ENCODE data around the gene TRIP11.

Gene TRIP11

DNA sequence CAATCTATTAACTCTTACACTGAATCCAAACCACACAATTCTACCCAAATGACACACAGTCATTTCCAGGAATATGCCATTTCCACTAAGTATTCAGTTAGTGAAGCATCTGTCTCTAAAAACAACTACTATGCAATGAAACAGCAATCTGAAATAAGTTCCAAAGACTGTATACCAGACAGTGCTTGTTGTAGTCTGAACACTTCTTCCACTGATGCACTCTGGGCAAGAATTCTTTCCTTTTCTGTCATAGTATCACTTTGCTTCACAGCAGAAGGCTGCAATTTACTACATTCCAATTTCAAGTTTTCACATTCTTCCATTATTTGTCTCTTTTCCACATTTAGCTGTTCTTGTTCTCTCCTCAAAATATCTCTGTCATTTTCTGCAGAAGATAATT, 25.8 kb downstream of the TRIP11 start:
- H3K27me3 ChIP-seq (ENCODE audit: control insufficient read depth in 5 of 5, insufficient read depth in 4 of 5, low read length in 5 of 5) = no peaks in the 10 kb centered on the region
- no peaks in the 10 kb centered on the region for H3K4me1 ChIP-seq (ENCODE audit: control insufficient read depth in 5 of 5, insufficient read depth in 5 of 5, low read length in 5 of 5)
- H3K4me3 ChIP-seq (ENCODE audit: low read depth in 1 of 5, low read length in 5 of 5) = no peak overlapping the region
- H3K9me3 ChIP-seq (ENCODE audit: control insufficient read depth in 5 of 5, low read length in 5 of 5) = no peaks in the 10 kb centered on the region
- H3K9ac ChIP-seq (ENCODE audit: low read length in 5 of 5) = no peak overlapping the region
- no peak overlapping the region for H3K27ac ChIP-seq (ENCODE audit: low read depth, low read length)
- H3K36me3 ChIP-seq (ENCODE audit: control insufficient read depth in 5 of 5, insufficient read depth in 5 of 5, low read length in 5 of 5) = peaks cover 35 to 60% (median 38%) of the 10 kb centered on the region in 5 donors

DNA sequence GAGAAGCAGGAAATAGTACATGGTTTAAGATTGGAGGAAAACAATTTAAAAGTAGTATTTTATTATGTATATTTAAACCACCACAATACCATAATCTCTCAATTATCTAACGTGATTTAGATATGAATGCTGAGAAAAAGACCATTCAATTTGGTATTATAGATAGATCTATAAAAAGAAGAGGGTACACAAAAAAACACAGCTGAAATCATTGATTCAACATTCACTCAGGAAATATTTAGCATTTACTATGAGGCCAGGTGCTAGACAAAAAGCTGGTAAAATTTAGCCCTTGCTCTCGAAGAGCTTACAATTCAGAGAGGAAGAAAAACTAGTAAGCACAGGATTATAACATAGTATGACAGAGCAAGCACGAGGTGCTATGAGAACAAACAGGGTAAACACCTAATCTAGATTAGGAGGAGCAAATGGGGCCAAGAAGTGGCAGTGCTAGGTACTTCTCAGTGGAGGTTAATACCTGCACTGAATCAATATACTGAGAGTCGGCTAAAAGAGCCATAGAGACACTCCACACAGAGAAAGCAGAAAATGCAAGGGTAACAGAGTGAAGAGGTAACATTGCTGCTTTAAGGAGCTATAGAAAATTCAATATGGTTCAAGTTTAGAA, 27.6 kb downstream of the TRIP11 start:
- H3K9ac ChIP-seq (ENCODE audit: low read length in 5 of 5) = no peak overlapping the region
- H3K27ac ChIP-seq (ENCODE audit: low read depth, low read length) = no peak overlapping the region
- H3K4me3 ChIP-seq (ENCODE audit: low read depth in 1 of 5, low read length in 5 of 5) = no peak overlapping the region
- H3K36me3 ChIP-seq (ENCODE audit: control insufficient read depth in 5 of 5, insufficient read depth in 5 of 5, low read length in 5 of 5) = peaks cover 38 to 67% (median 51%) of the 10 kb centered on the region in 5 donors
- no peaks in the 10 kb centered on the region for H3K27me3 ChIP-seq (ENCODE audit: control insufficient read depth in 5 of 5, insufficient read depth in 4 of 5, low read length in 5 of 5)
- no peaks in the 10 kb centered on the region for H3K4me1 ChIP-seq (ENCODE audit: control insufficient read depth in 5 of 5, insufficient read depth in 5 of 5, low read length in 5 of 5)
- no peaks in the 10 kb centered on the region for H3K9me3 ChIP-seq (ENCODE audit: control insufficient read depth in 5 of 5, low read length in 5 of 5)

DNA sequence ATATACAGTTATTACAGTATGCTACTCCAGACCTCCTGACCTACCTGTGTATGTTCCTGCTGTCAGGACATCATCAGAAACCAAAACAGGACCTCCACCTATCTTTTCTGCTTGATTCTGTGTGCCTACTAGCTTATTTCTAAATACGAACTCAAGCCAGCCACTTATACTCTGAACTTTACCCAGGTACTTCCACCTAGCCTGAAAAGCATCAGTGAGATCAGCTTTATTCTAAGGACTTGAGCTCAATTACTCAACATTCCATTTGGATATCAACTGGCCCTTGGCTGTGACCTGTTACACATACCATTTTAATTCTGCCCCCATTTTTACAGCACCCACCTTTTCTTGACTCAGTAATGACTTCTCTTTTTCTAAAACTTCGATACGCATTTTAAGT, 29.2 kb downstream of the TRIP11 start:
- H3K9me3 ChIP-seq (ENCODE audit: control insufficient read depth in 5 of 5, low read length in 5 of 5) = no peaks in the 10 kb centered on the region
- no peaks in the 10 kb centered on the region for H3K27me3 ChIP-seq (ENCODE audit: control insufficient read depth in 5 of 5, insufficient read depth in 4 of 5, low read length in 5 of 5)
- no peak overlapping the region for H3K4me3 ChIP-seq (ENCODE audit: low read depth in 1 of 5, low read length in 5 of 5)
- H3K27ac ChIP-seq (ENCODE audit: low read depth, low read length) = no peak overlapping the region
- H3K4me1 ChIP-seq (ENCODE audit: control insufficient read depth in 5 of 5, insufficient read depth in 5 of 5, low read length in 5 of 5) = no peaks in the 10 kb centered on the region
- no peak overlapping the region for H3K9ac ChIP-seq (ENCODE audit: low read length in 5 of 5)
- peaks cover 37 to 67% (median 46%) of the 10 kb centered on the region in 5 donors for H3K36me3 ChIP-seq (ENCODE audit: control insufficient read depth in 5 of 5, insufficient read depth in 5 of 5, low read length in 5 of 5)

DNA sequence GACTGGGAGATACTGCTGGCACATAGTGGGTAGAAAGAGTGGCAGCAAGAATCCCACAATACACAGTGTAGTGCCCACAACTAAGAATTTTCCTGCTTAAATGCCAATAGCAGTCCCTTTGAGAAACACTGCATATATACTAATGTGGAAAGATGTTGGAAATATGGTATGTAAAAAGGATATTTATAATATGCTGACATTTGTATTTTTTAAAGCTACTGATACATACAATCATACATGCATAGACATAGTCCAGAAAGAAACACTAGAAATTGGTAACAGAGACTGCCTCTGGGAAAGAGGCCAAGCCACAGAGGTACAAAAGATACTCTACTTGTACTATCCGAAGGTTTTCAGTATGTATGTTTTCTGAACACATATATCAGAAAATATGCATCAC, 30.3 kb downstream of the TRIP11 start:
- peaks cover 38 to 68% (median 55%) of the 10 kb centered on the region in 5 donors for H3K36me3 ChIP-seq (ENCODE audit: control insufficient read depth in 5 of 5, insufficient read depth in 5 of 5, low read length in 5 of 5)
- no peak overlapping the region for H3K4me3 ChIP-seq (ENCODE audit: low read depth in 1 of 5, low read length in 5 of 5)
- no peaks in the 10 kb centered on the region for H3K4me1 ChIP-seq (ENCODE audit: control insufficient read depth in 5 of 5, insufficient read depth in 5 of 5, low read length in 5 of 5)
- no peak overlapping the region for H3K9ac ChIP-seq (ENCODE audit: low read length in 5 of 5)
- no peaks in the 10 kb centered on the region for H3K9me3 ChIP-seq (ENCODE audit: control insufficient read depth in 5 of 5, low read length in 5 of 5)
- H3K27me3 ChIP-seq (ENCODE audit: control insufficient read depth in 5 of 5, insufficient read depth in 4 of 5, low read length in 5 of 5) = no peaks in the 10 kb centered on the region
- no peak overlapping the region for H3K27ac ChIP-seq (ENCODE audit: low read depth, low read length)

DNA sequence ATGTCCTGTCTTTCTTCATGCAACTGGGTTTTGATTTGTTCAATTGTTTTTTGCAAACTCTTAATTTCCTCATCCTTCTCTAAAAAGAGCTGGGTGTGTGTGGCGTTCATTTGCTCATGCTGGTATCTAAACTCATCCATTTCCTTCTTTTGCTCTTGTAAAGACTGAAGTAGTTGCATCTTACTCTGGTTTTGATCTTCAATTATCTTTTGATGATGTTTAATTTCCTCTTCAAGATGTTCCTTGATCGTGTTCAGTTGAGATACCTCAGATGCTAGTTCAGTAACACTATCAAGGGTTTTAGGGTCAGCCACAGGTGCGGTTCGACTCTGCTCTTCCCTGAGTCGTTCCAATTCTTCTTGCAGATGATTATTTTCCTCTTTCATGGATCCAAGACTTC, 34.8 kb downstream of the TRIP11 start:
- H3K4me3 ChIP-seq (ENCODE audit: low read depth in 1 of 5, low read length in 5 of 5) = no peak overlapping the region
- no peaks in the 10 kb centered on the region for H3K27me3 ChIP-seq (ENCODE audit: control insufficient read depth in 5 of 5, insufficient read depth in 4 of 5, low read length in 5 of 5)
- no peak overlapping the region for H3K9ac ChIP-seq (ENCODE audit: low read length in 5 of 5)
- no peaks in the 10 kb centered on the region for H3K9me3 ChIP-seq (ENCODE audit: control insufficient read depth in 5 of 5, low read length in 5 of 5)
- peaks cover 23 to 46% (median 41%) of the 10 kb centered on the region in 5 donors for H3K36me3 ChIP-seq (ENCODE audit: control insufficient read depth in 5 of 5, insufficient read depth in 5 of 5, low read length in 5 of 5)
- peaks cover 0 to 3% (median 0%) of the 10 kb centered on the region in 5 donors for H3K4me1 ChIP-seq (ENCODE audit: control insufficient read depth in 5 of 5, insufficient read depth in 5 of 5, low read length in 5 of 5)
- no peak overlapping the region for H3K27ac ChIP-seq (ENCODE audit: low read depth, low read length)

DNA sequence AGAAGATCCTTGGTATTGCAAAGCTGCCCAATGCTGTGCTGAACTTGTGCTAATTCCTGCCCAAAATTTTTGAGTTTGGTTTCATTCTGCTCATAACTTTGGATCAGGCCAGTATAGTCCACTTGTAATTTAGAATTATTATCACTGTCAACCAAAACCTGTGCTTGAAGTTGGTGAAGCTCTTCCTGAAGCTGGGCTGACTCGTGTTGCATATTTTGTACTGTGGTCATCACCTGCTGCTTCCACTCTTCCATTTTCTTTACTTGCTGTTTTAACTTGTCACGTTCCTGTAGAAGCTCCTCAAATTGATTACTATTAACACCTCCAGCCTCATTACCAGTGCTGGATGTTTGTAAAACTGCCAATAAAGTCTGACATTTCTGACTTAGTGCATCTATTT, 35.8 kb downstream of the TRIP11 start:
- Histone ChIP-seq H3K27me3 (ENCODE audit: control insufficient read depth in 5 of 5, insufficient read depth in 4 of 5, low read length in 5 of 5) (no peaks in the 10 kb centered on the region), H3K9ac (ENCODE audit: low read length in 5 of 5) (no peak overlapping the region), H3K27ac (ENCODE audit: low read depth, low read length) (no peak overlapping the region), H3K9me3 (ENCODE audit: control insufficient read depth in 5 of 5, low read length in 5 of 5) (no peaks in the 10 kb centered on the region), H3K4me3 (ENCODE audit: low read depth in 1 of 5, low read length in 5 of 5) (no peak overlapping the region), H3K4me1 (ENCODE audit: control insufficient read depth in 5 of 5, insufficient read depth in 5 of 5, low read length in 5 of 5) (peaks cover 0 to 10% (median 0%) of the 10 kb centered on the region in 5 donors), H3K36me3 (ENCODE audit: control insufficient read depth in 5 of 5, insufficient read depth in 5 of 5, low read length in 5 of 5) (peaks cover 23 to 44% (median 37%) of the 10 kb centered on the region in 5 donors)

DNA sequence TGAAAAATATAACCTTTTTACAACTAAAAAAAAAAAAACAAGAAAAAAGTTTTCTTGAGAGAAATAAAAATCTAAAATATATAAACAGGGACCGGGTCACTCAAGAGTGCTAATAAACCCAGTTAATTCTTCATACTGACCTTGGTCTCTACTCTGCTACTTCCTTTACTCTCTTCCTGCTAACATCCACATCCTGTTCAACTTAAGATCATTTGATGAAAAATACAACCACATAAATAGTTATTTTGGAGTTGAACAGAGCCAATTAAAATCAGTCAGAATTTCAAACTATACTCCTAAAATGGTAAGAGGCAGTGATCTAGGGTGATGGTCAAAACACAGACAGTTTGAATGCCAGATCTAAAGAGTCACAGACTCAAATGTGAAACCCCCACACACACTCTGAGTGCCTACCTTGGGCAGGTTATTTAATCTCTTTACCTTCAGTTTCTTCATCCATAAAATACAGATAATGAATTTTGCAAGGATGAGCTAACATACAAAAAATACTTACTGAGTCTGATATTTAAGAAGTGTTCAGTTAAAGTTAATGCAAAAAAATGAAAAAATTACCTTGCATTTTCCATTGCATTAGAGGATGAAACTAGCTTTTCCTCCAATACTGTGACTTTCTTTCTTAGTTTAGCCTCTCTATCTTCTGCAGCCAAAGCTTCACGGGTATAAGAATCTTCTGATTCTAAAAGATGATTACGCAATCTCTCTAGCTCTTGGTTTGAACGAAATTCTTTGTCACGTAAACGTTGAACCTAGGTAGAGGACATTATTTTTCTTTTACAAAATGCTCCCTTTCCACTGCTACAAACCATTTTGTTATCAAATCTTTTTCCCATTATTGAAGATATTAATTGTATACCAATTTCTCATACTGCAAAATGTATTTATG, 40.9 kb downstream of the TRIP11 start:
- Histone ChIP-seq H3K9me3 (ENCODE audit: control insufficient read depth in 5 of 5, low read length in 5 of 5) (no peaks in the 10 kb centered on the region), H3K36me3 (ENCODE audit: control insufficient read depth in 5 of 5, insufficient read depth in 5 of 5, low read length in 5 of 5) (peaks cover 5 to 28% (median 14%) of the 10 kb centered on the region in 5 donors), H3K9ac (ENCODE audit: low read length in 5 of 5) (no peak overlapping the region)

DNA sequence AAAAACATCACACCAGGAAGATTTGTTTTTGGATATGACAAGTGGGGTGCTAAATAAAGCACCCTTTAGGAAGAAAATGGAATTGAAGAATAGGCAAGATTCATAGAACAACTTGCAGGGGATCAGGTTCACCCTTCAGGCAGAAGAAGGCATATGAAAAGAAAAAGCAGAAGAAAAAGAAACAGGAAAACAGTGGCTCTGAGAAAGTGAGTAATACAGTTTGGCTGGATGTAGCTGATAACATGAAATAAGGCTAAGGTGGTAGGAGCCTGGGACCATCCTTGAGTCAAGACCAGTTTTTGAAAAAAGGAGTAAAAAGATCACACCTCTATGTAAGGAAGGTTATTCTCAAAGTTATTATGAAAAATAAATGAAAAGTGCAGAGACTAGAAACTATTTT, 42.4 kb downstream of the TRIP11 start:
- H3K36me3 ChIP-seq (ENCODE audit: control insufficient read depth in 5 of 5, insufficient read depth in 5 of 5, low read length in 5 of 5) = peaks cover 7 to 31% (median 18%) of the 10 kb centered on the region in 5 donors
- H3K9ac ChIP-seq (ENCODE audit: low read length in 5 of 5) = no peak overlapping the region
- H3K27ac ChIP-seq (ENCODE audit: low read depth, low read length) = no peak overlapping the region

More for the DNA sequence above, 40.9 kb downstream of the TRIP11 start:
- no peak overlapping the region for H3K27ac ChIP-seq (ENCODE audit: low read depth, low read length)
- no peak overlapping the region for H3K4me3 ChIP-seq (ENCODE audit: low read depth in 1 of 5, low read length in 5 of 5)
- H3K27me3 ChIP-seq (ENCODE audit: control insufficient read depth in 5 of 5, insufficient read depth in 4 of 5, low read length in 5 of 5) = no peaks in the 10 kb centered on the region
- H3K4me1 ChIP-seq (ENCODE audit: control insufficient read depth in 5 of 5, insufficient read depth in 5 of 5, low read length in 5 of 5) = peaks cover 0 to 24% (median 3%) of the 10 kb centered on the region in 5 donors

DNA sequence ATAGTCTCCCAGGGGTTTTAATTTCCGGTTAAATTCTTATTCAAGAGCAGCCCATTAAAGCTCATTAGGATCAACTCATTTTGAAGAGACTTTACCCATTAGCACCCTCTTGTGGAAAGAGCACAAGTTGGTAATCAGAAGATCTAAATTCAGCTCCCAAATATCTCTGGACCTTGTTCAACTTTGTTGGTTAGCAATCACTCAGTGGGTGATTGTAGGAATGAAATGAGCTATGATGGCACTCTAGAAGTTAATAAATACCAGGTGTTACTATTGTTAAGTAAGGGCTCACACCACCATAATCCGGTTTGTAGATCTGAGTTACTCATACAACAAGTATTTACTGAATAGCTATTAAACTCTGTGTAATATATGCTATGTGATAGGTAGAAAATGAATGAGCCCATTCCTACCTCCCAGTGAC, 42.9 kb downstream of the TRIP11 start:
- no peaks in the 10 kb centered on the region for H3K9me3 ChIP-seq (ENCODE audit: control insufficient read depth in 5 of 5, low read length in 5 of 5)
- no peaks in the 10 kb centered on the region for H3K27me3 ChIP-seq (ENCODE audit: control insufficient read depth in 5 of 5, insufficient read depth in 4 of 5, low read length in 5 of 5)
- H3K4me1 ChIP-seq (ENCODE audit: control insufficient read depth in 5 of 5, insufficient read depth in 5 of 5, low read length in 5 of 5) = peaks cover 0 to 24% (median 3%) of the 10 kb centered on the region in 5 donors
- H3K27ac ChIP-seq (ENCODE audit: low read depth, low read length) = no peak overlapping the region
- H3K9ac ChIP-seq (ENCODE audit: low read length in 5 of 5) = no peak overlapping the region
- H3K36me3 ChIP-seq (ENCODE audit: control insufficient read depth in 5 of 5, insufficient read depth in 5 of 5, low read length in 5 of 5) = peaks cover 11 to 33% (median 23%) of the 10 kb centered on the region in 5 donors
- no peak overlapping the region for H3K4me3 ChIP-seq (ENCODE audit: low read depth in 1 of 5, low read length in 5 of 5)

More for the DNA sequence above, 42.4 kb downstream of the TRIP11 start:
- no peaks in the 10 kb centered on the region for H3K9me3 ChIP-seq (ENCODE audit: control insufficient read depth in 5 of 5, low read length in 5 of 5)
- H3K4me1 ChIP-seq (ENCODE audit: control insufficient read depth in 5 of 5, insufficient read depth in 5 of 5, low read length in 5 of 5) = peaks cover 0 to 24% (median 3%) of the 10 kb centered on the region in 5 donors
- no peak overlapping the region for H3K4me3 ChIP-seq (ENCODE audit: low read depth in 1 of 5, low read length in 5 of 5)
- H3K27me3 ChIP-seq (ENCODE audit: control insufficient read depth in 5 of 5, insufficient read depth in 4 of 5, low read length in 5 of 5) = no peaks in the 10 kb centered on the region

DNA sequence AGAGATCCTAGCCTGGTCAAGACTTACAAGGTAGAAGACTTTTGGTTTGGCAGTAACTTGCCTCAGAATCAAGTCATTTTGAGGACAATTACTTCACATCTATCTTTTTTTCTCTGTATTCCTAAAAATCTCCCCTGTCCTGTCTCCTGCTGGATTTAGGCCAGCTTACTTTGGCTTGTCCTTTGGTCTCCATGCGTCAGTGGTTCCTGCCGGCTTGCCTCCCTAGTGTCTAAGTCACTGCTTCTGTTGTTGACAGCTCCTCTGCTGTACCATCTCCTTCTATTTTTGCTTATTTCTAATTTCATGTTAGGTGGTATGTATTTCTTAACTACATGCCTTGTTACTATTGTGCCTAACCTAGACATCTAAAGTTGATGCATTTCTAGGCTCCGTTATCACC, 52.7 kb downstream of the TRIP11 start:
- Histone ChIP-seq H3K36me3 (ENCODE audit: control insufficient read depth in 5 of 5, insufficient read depth in 5 of 5, low read length in 5 of 5) (peaks cover 20 to 46% (median 34%) of the 10 kb centered on the region in 5 donors), H3K4me3 (ENCODE audit: low read depth in 1 of 5, low read length in 5 of 5) (no peak overlapping the region), H3K27me3 (ENCODE audit: control insufficient read depth in 5 of 5, insufficient read depth in 4 of 5, low read length in 5 of 5) (no peaks in the 10 kb centered on the region), H3K9me3 (ENCODE audit: control insufficient read depth in 5 of 5, low read length in 5 of 5) (no peaks in the 10 kb centered on the region), H3K9ac (ENCODE audit: low read length in 5 of 5) (no peak overlapping the region), H3K27ac (ENCODE audit: low read depth, low read length) (no peak overlapping the region), H3K4me1 (ENCODE audit: control insufficient read depth in 5 of 5, insufficient read depth in 5 of 5, low read length in 5 of 5) (peaks cover 0 to 33% (median 15%) of the 10 kb centered on the region in 5 donors)

Measured in subcutaneous abdominal adipose tissue (tissue), 5 donors.